ENCODE data around the gene MRPL44.

DNA sequence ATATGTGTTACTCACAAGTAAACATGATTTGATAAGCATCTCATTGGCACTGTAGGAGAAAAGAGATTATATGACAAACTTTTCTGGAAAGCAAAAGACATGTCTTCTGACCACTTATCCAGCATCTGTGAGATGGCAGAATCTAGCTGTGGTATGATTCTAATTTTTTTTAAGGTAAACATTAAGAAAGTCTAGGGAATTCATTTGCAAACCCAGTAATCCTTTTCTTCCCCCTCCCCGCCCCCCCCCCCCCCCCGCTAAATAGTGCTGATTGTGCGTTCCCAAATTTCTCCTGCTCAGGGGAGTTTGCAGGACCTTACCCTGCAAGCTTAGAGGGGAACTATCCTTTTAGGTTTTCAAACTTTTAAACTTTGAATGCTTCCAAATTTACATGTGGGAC is 12.1 kb downstream of the MRPL44 start:
- TF ChIP-seq, protein P1, sequence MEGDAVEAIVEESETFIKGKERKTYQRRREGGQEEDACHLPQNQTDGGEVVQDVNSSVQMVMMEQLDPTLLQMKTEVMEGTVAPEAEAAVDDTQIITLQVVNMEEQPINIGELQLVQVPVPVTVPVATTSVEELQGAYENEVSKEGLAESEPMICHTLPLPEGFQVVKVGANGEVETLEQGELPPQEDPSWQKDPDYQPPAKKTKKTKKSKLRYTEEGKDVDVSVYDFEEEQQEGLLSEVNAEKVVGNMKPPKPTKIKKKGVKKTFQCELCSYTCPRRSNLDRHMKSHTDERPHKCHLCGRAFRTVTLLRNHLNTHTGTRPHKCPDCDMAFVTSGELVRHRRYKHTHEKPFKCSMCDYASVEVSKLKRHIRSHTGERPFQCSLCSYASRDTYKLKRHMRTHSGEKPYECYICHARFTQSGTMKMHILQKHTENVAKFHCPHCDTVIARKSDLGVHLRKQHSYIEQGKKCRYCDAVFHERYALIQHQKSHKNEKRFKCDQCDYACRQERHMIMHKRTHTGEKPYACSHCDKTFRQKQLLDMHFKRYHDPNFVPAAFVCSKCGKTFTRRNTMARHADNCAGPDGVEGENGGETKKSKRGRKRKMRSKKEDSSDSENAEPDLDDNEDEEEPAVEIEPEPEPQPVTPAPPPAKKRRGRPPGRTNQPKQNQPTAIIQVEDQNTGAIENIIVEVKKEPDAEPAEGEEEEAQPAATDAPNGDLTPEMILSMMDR (IDR thresholded peaks at IDR 0.05; ENCODE audit: low read length): no peak
- TF ChIP-seq EZH2 (optimal IDR thresholded peaks at IDR 0.05; ENCODE audit: low read depth, low read length) (no peak), EZH2phosphoT487 (IDR thresholded peaks at IDR 0.05; ENCODE audit: low read length) (no peak)

Measured in MM.1S (cell line).